C1 segment of cervical spinal cord (tissue), 14 donors: ENCODE data around the gene VPS13A.
"Not testable (repeated sequence)": the region's sequence is repeated elsewhere in the genome, so short reads cannot be mapped to it uniquely, and the experiment has no call there.

Experiments used
- DNase-seq, 14 donors: peaks; one replicate each; lab custom pipeline; 2025; lab: John Stamatoyannopoulos, UW

The VPS13A gene

GRCh38 chr9:77423841-77424240 lies 246.5 kb downstream of the VPS13A start:
- DNase-seq: no peak

- DNase-seq: no peak
Observed at GRCh38 chr9:77424993-77425392, 247.7 kb downstream of the VPS13A start.

- no peak for DNase-seq
Observed at GRCh38 chr9:77426712-77427111, 249.4 kb downstream of the VPS13A start.

GRCh38 chr9:77427256-77427927 lies 250.1 kb downstream of the VPS13A start:
- no peak for DNase-seq

- no peak for DNase-seq
Observed at GRCh38 chr9:77429928-77430327, 252.6 kb downstream of the VPS13A start.

GRCh38 chr9:77432053-77432452 lies 254.7 kb downstream of the VPS13A start:
- no peak for DNase-seq

- DNase-seq: peak in 10 of 14 donors; percentile 4 to 55 (median 24)
Observed at GRCh38 chr9:77433675-77434445, 256.5 kb downstream of the VPS13A start.

GRCh38 chr9:77435277-77435676 lies 257.9 kb downstream of the VPS13A start:
- DNase-seq: no peak

GRCh38 chr9:77435688-77436087 lies 258.4 kb downstream of the VPS13A start:
- DNase-seq: no peak

GRCh38 chr9:77438653-77439052 lies 261.3 kb downstream of the VPS13A start:
- DNase-seq: no peak

- peak in 10 of 14 donors; percentile 6 to 70 (median 28) for DNase-seq
Observed at GRCh38 chr9:77440057-77440456, 262.7 kb downstream of the VPS13A start.

GRCh38 chr9:77441124-77441523 lies 263.8 kb downstream of the VPS13A start:
- not testable (repeated sequence) for DNase-seq

- DNase-seq: no peak
Observed at GRCh38 chr9:77442436-77442835, 265.1 kb downstream of the VPS13A start.

GRCh38 chr9:77447646-77448045 lies 270.3 kb downstream of the VPS13A start:
- DNase-seq: no peak

- DNase-seq: no peak
Observed at GRCh38 chr9:77449240-77450084, 272.1 kb downstream of the VPS13A start.

GRCh38 chr9:77450085-77450475 lies 272.7 kb downstream of the VPS13A start:
- no peak for DNase-seq

- no peak for DNase-seq
Observed at GRCh38 chr9:77451507-77451906, 274.2 kb downstream of the VPS13A start.

- DNase-seq: peak in 1 of 14 donors; percentile 16
Observed at GRCh38 chr9:77453825-77454647, 276.7 kb downstream of the VPS13A start.

GRCh38 chr9:77454663-77455062 lies 277.3 kb downstream of the VPS13A start:
- no peak for DNase-seq

- no peak for DNase-seq
Observed at GRCh38 chr9:77455312-77455927, 278.1 kb downstream of the VPS13A start.
